ENCODE results near the gene SRRM4.
"Not testable (repeated sequence)": the region's sequence is repeated elsewhere in the genome, so short reads cannot be mapped to it uniquely, and the experiment has no call there.

SRRM4 gene

GRCh38 chr12:118981285-118982211 is at the start of gene SRRM4:
Gene SRRM4, plus strand, starts transcription at chr12:118981541. Its CDS starts 342 bp downstream, at chr12:118981883.
- DNase-seq = no peak

- DNase-seq = no peak
These were observed 35.1 kb upstream of the SRRM4 start for GRCh38 chr12:118946256-118946655.

GRCh38 chr12:118958520-118958919 is 22.8 kb upstream of the SRRM4 start:
- DNase-seq = no peak

GRCh38 chr12:118959348-118959747 is 22.0 kb upstream of the SRRM4 start:
- DNase-seq = no peak

- no peak for DNase-seq
These were observed 21.3 kb upstream of the SRRM4 start for GRCh38 chr12:118959985-118960560.

- DNase-seq = no peak
These were observed 20.5 kb upstream of the SRRM4 start for GRCh38 chr12:118960865-118961264.

- DNase-seq = no peak
These were observed 16.4 kb upstream of the SRRM4 start for GRCh38 chr12:118964988-118965387.

GRCh38 chr12:118970856-118971255 is 10.5 kb upstream of the SRRM4 start:
- no peak for DNase-seq

- DNase-seq = no peak
These were observed 8.4 kb upstream of the SRRM4 start for GRCh38 chr12:118972982-118973381.

- peak; percentile 3 to 13 for DNase-seq
These were observed 1.5 kb upstream of the SRRM4 start for GRCh38 chr12:118979763-118980406.

GRCh38 chr12:118980407-118981014 is 830 bp upstream of the SRRM4 start:
- no peak for DNase-seq

GRCh38 chr12:118982302-118982701 is 961 bp downstream of the SRRM4 start:
- DNase-seq = no peak

GRCh38 chr12:118982984-118983761 is 1.8 kb downstream of the SRRM4 start:
- no peak for DNase-seq

- DNase-seq = no peak
These were observed 3.0 kb downstream of the SRRM4 start for GRCh38 chr12:118984161-118984943.

- DNase-seq = no peak
These were observed 4.7 kb downstream of the SRRM4 start for GRCh38 chr12:118986050-118986449.

GRCh38 chr12:118999107-118999506 is 17.8 kb downstream of the SRRM4 start:
- DNase-seq = no peak

GRCh38 chr12:119005085-119005484 is 23.7 kb downstream of the SRRM4 start:
- no peak for DNase-seq

GRCh38 chr12:119005913-119006312 is 24.6 kb downstream of the SRRM4 start:
- no peak for DNase-seq

- DNase-seq = no peak
These were observed 25.4 kb downstream of the SRRM4 start for GRCh38 chr12:119006746-119007145.

GRCh38 chr12:119008273-119008672 is 26.9 kb downstream of the SRRM4 start:
- DNase-seq = not testable (repeated sequence)

GRCh38 chr12:119008691-119009221 is 27.4 kb downstream of the SRRM4 start:
- no peak for DNase-seq

All from stimulated activated CD4-positive, alpha-beta T cell treated with anti-CD3 and anti-CD28 coated beads, Interleukin-2, amount 100 ng/mL, for 48 hours (primary cell).